Effector CD8-positive, alpha-beta T cell (primary cell): Measurements from ENCODE around the gene RYR1.
"Not testable (repeated sequence)": the region's sequence is repeated elsewhere in the genome, so short reads cannot be mapped to it uniquely, and the experiment has no call there.

Experiments used
- DNase-seq: peaks from one replicate; lab custom pipeline; 2025; lab: John Stamatoyannopoulos, UW

The RYR1 gene

GRCh38 chr19:38561658-38562057 is 128.2 kb downstream of the RYR1 start:
- no peak for DNase-seq

GRCh38 chr19:38562096-38562495 is 128.6 kb downstream of the RYR1 start:
- no peak for DNase-seq

GRCh38 chr19:38563475-38563874 is 130.0 kb downstream of the RYR1 start:
- DNase-seq = no peak

- DNase-seq = no peak
Measured at GRCh38 chr19:38564981-38565690, 131.6 kb downstream of the RYR1 start.

- DNase-seq = no peak
Measured at GRCh38 chr19:38565691-38566105, 132.2 kb downstream of the RYR1 start.

- DNase-seq = no peak
Measured at GRCh38 chr19:38569368-38569983, 136.0 kb downstream of the RYR1 start.

GRCh38 chr19:38571682-38572081 is 138.2 kb downstream of the RYR1 start:
- DNase-seq = no peak

GRCh38 chr19:38577826-38578225 is 144.3 kb downstream of the RYR1 start:
- no peak for DNase-seq

- not testable (repeated sequence) for DNase-seq
Measured at GRCh38 chr19:38579304-38579703, 145.8 kb downstream of the RYR1 start.

- DNase-seq = no peak
Measured at GRCh38 chr19:38580080-38580479, 146.6 kb downstream of the RYR1 start.

GRCh38 chr19:38583219-38583984 is 149.9 kb downstream of the RYR1 start:
- no peak for DNase-seq

GRCh38 chr19:38583985-38584305 is 150.5 kb downstream of the RYR1 start:
- no peak for DNase-seq

- no peak for DNase-seq
Measured at GRCh38 chr19:38587562-38587961, 154.1 kb downstream of the RYR1 start.

GRCh38 chr19:38588041-38588440 is 154.6 kb downstream of the RYR1 start:
- DNase-seq = no peak

- no peak for DNase-seq
Measured at GRCh38 chr19:38592940-38593339, 159.4 kb downstream of the RYR1 start.

GRCh38 chr19:38596057-38596981 is 162.8 kb downstream of the RYR1 start:
- no peak for DNase-seq

- no peak for DNase-seq
Measured at GRCh38 chr19:38597075-38597474, 163.6 kb downstream of the RYR1 start.

GRCh38 chr19:38599722-38600121 is 166.2 kb downstream of the RYR1 start:
- DNase-seq = no peak

- DNase-seq = not testable (repeated sequence)
Measured at GRCh38 chr19:38602856-38603255, 169.4 kb downstream of the RYR1 start.

- DNase-seq = no peak
Measured at GRCh38 chr19:38606131-38606530, 172.6 kb downstream of the RYR1 start.

- DNase-seq = no peak
Measured at GRCh38 chr19:38614289-38614688, 180.8 kb downstream of the RYR1 start.

- no peak for DNase-seq
Measured at GRCh38 chr19:38615007-38615581, 181.6 kb downstream of the RYR1 start.
